SK-N-SH (cell line): ENCODE results near the gene ZNF470.

Experiments used
- CTCF ChIP-seq: fragments of 200-600 bp; sonication (generic); IDR thresholded peaks from 2 replicates; pipeline ENCODE4 v1.6.1; 2017; ENCODE audit warnings: antibody characterized with exemption, mild to moderate bottlenecking, moderate library complexity
- EP300 ChIP-seq, 2 experiments: IDR thresholded peaks; 2 replicates each; pipeline versions ENCODE4 v1.4.0 to v1.6.1; 2012; ENCODE audit warnings: borderline replicate concordance in 1 of 2, low read depth in 1 of 2, low read length in 1 of 2

- no peak for TF ChIP-seq CTCF
- TF ChIP-seq EP300 (IDR thresholded peaks at IDR 0.05; ENCODE audit: borderline replicate concordance in 1 of 2, low read depth in 1 of 2, low read length in 1 of 2), result no peak
These were observed 55.1 kb downstream of the ZNF470 start for GRCh38 chr19:56622374-56622773.
